ENCODE measurements around the gene OR5AL1.

OR5AL1 gene

GRCh38 chr11:56410801-56411200 is 1.7 kb upstream of the OR5AL1 start:
- TF ChIP-seq, protein P1, sequence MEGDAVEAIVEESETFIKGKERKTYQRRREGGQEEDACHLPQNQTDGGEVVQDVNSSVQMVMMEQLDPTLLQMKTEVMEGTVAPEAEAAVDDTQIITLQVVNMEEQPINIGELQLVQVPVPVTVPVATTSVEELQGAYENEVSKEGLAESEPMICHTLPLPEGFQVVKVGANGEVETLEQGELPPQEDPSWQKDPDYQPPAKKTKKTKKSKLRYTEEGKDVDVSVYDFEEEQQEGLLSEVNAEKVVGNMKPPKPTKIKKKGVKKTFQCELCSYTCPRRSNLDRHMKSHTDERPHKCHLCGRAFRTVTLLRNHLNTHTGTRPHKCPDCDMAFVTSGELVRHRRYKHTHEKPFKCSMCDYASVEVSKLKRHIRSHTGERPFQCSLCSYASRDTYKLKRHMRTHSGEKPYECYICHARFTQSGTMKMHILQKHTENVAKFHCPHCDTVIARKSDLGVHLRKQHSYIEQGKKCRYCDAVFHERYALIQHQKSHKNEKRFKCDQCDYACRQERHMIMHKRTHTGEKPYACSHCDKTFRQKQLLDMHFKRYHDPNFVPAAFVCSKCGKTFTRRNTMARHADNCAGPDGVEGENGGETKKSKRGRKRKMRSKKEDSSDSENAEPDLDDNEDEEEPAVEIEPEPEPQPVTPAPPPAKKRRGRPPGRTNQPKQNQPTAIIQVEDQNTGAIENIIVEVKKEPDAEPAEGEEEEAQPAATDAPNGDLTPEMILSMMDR (IDR thresholded peaks at IDR 0.05; ENCODE audit: extremely low read depth, insufficient read depth, missing control alignments), result no peak
- DNase-seq (ENCODE audit: low spot score), result no peak
- in situ Hi-C loops (cut with MboI; ENCODE audit: low pct_unique_long_range_greater_than_20kb, low sequenced_read_pairs, unreplicated experiment), result no loop called here

- TF ChIP-seq, protein P1 (IDR thresholded peaks at IDR 0.05; ENCODE audit: extremely low read depth, insufficient read depth, missing control alignments), result no peak
- no peak for DNase-seq (ENCODE audit: low spot score)
- in situ Hi-C loops (cut with MboI; ENCODE audit: low pct_unique_long_range_greater_than_20kb, low sequenced_read_pairs, unreplicated experiment), result no loop called here
These were observed 41.0 kb downstream of the OR5AL1 start for GRCh38 chr11:56453521-56453920.

GRCh38 chr11:56457076-56457475 is 44.6 kb downstream of the OR5AL1 start:
- in situ Hi-C loops (cut with MboI; ENCODE audit: low pct_unique_long_range_greater_than_20kb, low sequenced_read_pairs, unreplicated experiment), result no loop called here
- no peak for DNase-seq (ENCODE audit: low spot score)
- TF ChIP-seq, protein P1 (IDR thresholded peaks at IDR 0.05; ENCODE audit: extremely low read depth, insufficient read depth, missing control alignments), result no peak
